ENCODE measurements around the gene GKN2.
A peak's percentile ranks its signal among the peaks of the same experiment; 100 is the strongest.

GKN2 gene

GRCh38 chr2:68948710-68949109 lies 4.0 kb downstream of the GKN2 start:
- Histone ChIP-seq H3K9ac (ENCODE audit: low read length) (no peak overlapping the region), H3K27ac (ENCODE audit: low read depth, low read length) (no peak overlapping the region), H3K4me1 (ENCODE audit: control insufficient read depth, insufficient read depth, low read length) (peaks cover under 1% of the 10 kb centered on the region), H3K36me3 (ENCODE audit: control insufficient read depth, insufficient read depth, low read length) (no peaks in the 10 kb centered on the region), H3K27me3 (ENCODE audit: control insufficient read depth, insufficient read depth, low read length) (no peaks in the 10 kb centered on the region), H3K4me3 (ENCODE audit: low read length) (no peak overlapping the region)

GRCh38 chr2:68946117-68946516 lies 6.6 kb downstream of the GKN2 start:
- Histone ChIP-seq H3K4me3 (ENCODE audit: low read length) (no peak overlapping the region), H3K27ac (ENCODE audit: low read depth, low read length) (no peak overlapping the region), H3K9ac (ENCODE audit: low read length) (no peak overlapping the region), H3K36me3 (ENCODE audit: control insufficient read depth, insufficient read depth, low read length) (no peaks in the 10 kb centered on the region), H3K4me1 (ENCODE audit: control insufficient read depth, insufficient read depth, low read length) (peaks cover 2% of the 10 kb centered on the region), H3K27me3 (ENCODE audit: control insufficient read depth, insufficient read depth, low read length) (no peaks in the 10 kb centered on the region)

DNA sequence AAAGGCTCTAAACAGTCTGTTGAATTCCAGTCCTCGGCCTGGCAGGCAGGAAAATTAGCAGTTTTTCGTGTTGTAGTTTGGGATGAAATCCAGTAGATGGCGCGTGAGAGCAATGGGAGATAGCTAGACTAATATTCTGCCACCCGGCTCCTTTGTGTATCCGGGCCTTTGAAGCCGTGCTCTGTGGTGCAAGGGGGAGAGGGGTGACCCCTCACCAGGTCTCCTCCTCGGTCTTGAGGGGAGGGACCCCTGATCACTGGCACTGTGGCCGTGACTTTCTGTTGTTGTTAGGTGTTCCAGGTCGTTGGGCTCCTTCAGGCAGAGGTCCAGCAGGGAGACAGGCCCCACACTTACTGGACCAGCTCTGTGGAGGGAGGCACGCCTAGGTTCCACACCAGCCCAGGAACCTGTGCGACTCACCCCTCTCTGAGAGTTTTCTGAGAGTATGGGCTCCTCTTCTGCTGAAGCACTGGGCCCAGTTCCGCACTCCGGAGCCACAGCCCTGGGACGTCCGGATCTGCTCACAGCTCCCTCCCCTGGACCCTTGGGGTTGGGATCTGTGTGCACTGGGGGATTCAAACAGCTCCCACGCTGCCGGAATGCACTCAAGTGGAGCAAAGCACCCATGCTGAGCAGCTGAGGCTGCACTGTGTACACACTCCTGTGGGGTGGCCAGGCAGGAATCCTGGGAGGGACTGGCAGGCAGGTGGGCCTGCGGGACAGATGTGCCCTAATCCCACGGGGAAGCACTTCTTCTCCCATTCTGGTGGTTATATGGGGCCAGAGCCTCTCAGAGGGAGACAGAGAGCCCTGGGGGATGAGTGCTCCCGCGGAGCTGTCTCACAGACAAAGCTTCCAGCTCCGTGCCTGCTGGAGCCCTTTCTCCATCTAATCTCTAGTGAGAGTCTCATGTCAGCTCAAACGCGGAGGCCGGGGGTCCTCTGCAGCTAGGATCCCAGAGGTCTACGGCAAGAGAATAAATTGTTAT lies 8.8 kb downstream of the GKN2 start:
- no peak overlapping the region for H3K27ac ChIP-seq (ENCODE audit: low read depth, low read length)
- no peaks in the 10 kb centered on the region for H3K27me3 ChIP-seq (ENCODE audit: control insufficient read depth, insufficient read depth, low read length)

DNA sequence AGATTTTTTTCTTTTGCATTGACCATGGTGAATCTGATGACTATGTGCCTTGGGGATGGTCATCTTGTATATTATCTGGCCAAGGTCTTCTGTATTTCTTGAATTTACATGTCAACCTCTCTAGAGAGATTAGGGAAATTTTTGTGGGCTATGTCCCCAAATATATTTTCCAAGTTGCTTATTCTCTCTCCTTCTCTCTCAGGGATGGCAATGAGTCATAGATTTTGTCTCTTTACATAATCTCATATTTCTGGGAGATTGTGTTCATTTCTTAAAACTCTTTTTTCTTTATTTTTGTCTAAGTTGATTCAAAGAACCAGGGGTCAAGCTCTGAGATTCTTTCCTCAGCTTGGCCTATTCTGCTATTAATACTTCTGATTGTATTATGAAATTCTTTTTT lies 9.9 kb downstream of the GKN2 start:
- Histone ChIP-seq H3K27me3 (ENCODE audit: control insufficient read depth, insufficient read depth, low read length) (no peaks in the 10 kb centered on the region), H3K4me3 (ENCODE audit: low read length) (no peak overlapping the region), H3K27ac (ENCODE audit: low read depth, low read length) (no peak overlapping the region), H3K9ac (ENCODE audit: low read length) (no peak overlapping the region), H3K4me1 (ENCODE audit: control insufficient read depth, insufficient read depth, low read length) (peaks cover 2% of the 10 kb centered on the region), H3K36me3 (ENCODE audit: control insufficient read depth, insufficient read depth, low read length) (no peaks in the 10 kb centered on the region)

More for the DNA sequence above, 8.8 kb downstream of the GKN2 start:
- Histone ChIP-seq H3K9ac (ENCODE audit: low read length) (no peak overlapping the region), H3K4me3 (ENCODE audit: low read length) (peak overlapping the region; percentile 10), H3K36me3 (ENCODE audit: control insufficient read depth, insufficient read depth, low read length) (no peaks in the 10 kb centered on the region), H3K4me1 (ENCODE audit: control insufficient read depth, insufficient read depth, low read length) (peaks cover 2% of the 10 kb centered on the region)

- Histone ChIP-seq H3K36me3 (ENCODE audit: control insufficient read depth, insufficient read depth, low read length) (no peaks in the 10 kb centered on the region), H3K27ac (ENCODE audit: low read depth, low read length) (no peak overlapping the region), H3K9ac (ENCODE audit: low read length) (no peak overlapping the region), H3K4me3 (ENCODE audit: low read length) (no peak overlapping the region), H3K27me3 (ENCODE audit: control insufficient read depth, insufficient read depth, low read length) (no peaks in the 10 kb centered on the region), H3K4me1 (ENCODE audit: control insufficient read depth, insufficient read depth, low read length) (peaks cover 2% of the 10 kb centered on the region)
These were observed 12.3 kb downstream of the GKN2 start for GRCh38 chr2:68940369-68940768.

- H3K4me1 ChIP-seq (ENCODE audit: control insufficient read depth, insufficient read depth, low read length) = peaks cover 2% of the 10 kb centered on the region
- H3K4me3 ChIP-seq (ENCODE audit: low read length) = no peak overlapping the region
- no peaks in the 10 kb centered on the region for H3K36me3 ChIP-seq (ENCODE audit: control insufficient read depth, insufficient read depth, low read length)
- no peak overlapping the region for H3K9ac ChIP-seq (ENCODE audit: low read length)
- no peak overlapping the region for H3K27ac ChIP-seq (ENCODE audit: low read depth, low read length)
- H3K27me3 ChIP-seq (ENCODE audit: control insufficient read depth, insufficient read depth, low read length) = no peaks in the 10 kb centered on the region
These were observed 12.7 kb downstream of the GKN2 start for GRCh38 chr2:68939962-68940361.

GRCh38 chr2:68938938-68939337 lies 13.8 kb downstream of the GKN2 start:
- Histone ChIP-seq H3K27me3 (ENCODE audit: control insufficient read depth, insufficient read depth, low read length) (no peaks in the 10 kb centered on the region), H3K27ac (ENCODE audit: low read depth, low read length) (no peak overlapping the region), H3K4me3 (ENCODE audit: low read length) (no peak overlapping the region), H3K9ac (ENCODE audit: low read length) (no peak overlapping the region), H3K4me1 (ENCODE audit: control insufficient read depth, insufficient read depth, low read length) (peaks cover 2% of the 10 kb centered on the region), H3K36me3 (ENCODE audit: control insufficient read depth, insufficient read depth, low read length) (no peaks in the 10 kb centered on the region)

DNA sequence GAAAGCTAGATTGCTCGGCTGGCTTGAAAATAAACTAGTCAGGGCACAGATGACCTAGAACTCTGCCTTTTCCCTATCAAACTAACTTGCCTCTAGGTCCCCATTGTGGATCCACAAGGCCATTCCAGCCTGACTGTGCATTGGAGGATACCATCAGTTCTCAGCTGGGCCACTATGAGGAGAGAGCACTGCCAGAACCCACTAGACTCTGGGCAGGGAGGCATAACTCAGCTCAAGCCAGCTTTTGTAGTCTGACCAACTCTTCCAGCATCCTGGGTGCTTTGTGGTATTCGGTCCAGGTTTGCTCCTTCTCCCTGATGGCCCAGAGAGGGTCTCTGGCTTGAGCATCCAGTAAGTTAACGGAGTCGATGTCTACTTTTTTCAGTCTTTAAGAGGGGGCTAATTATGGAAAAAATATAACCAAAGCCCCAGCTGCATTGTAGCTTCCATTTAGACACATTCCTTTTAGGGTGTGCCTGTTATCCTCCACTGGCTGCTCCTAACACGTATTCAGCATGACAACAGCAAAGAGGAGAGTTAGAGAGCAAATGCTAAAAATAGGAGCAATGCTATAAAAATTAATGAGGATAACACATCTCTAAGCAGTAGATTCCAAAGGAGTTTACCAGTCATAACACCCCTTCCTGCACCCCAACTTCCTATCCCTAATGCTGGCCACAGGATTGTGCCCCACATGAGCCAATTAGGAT lies 15.2 kb downstream of the GKN2 start:
- Histone ChIP-seq H3K36me3 (ENCODE audit: control insufficient read depth, insufficient read depth, low read length) (no peaks in the 10 kb centered on the region), H3K4me3 (ENCODE audit: low read length) (no peak overlapping the region), H3K27ac (ENCODE audit: low read depth, low read length) (no peak overlapping the region), H3K9ac (ENCODE audit: low read length) (no peak overlapping the region), H3K27me3 (ENCODE audit: control insufficient read depth, insufficient read depth, low read length) (no peaks in the 10 kb centered on the region), H3K4me1 (ENCODE audit: control insufficient read depth, insufficient read depth, low read length) (no peaks in the 10 kb centered on the region)

- Histone ChIP-seq H3K4me1 (ENCODE audit: control insufficient read depth, insufficient read depth, low read length) (no peaks in the 10 kb centered on the region), H3K4me3 (ENCODE audit: low read length) (no peak overlapping the region), H3K27ac (ENCODE audit: low read depth, low read length) (no peak overlapping the region), H3K27me3 (ENCODE audit: control insufficient read depth, insufficient read depth, low read length) (no peaks in the 10 kb centered on the region), H3K9ac (ENCODE audit: low read length) (no peak overlapping the region), H3K36me3 (ENCODE audit: control insufficient read depth, insufficient read depth, low read length) (no peaks in the 10 kb centered on the region)
These were observed 15.8 kb downstream of the GKN2 start for GRCh38 chr2:68936889-68937288.

DNA sequence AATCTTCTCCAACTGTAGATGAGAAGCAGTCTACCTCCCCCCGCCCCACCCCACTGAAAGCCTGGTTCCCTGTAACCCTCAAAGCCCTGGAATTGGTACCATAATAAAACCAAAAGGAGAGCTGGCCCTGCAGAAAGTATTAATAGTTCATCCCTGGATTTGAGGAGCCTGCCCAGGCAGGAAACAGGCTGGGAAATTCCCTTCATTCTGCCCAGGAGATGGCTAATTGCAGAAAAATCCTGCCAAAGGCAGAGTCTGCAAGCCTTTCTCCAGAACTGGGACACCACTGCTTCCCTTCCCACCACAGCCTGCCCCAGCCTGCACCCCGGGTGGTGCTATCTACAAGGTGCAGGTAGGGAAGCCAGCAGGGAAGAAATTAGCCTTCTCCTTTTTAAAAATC lies 16.3 kb downstream of the GKN2 start:
- H3K27ac ChIP-seq (ENCODE audit: low read depth, low read length) = no peak overlapping the region
- no peaks in the 10 kb centered on the region for H3K36me3 ChIP-seq (ENCODE audit: control insufficient read depth, insufficient read depth, low read length)
- H3K4me3 ChIP-seq (ENCODE audit: low read length) = no peak overlapping the region
- no peaks in the 10 kb centered on the region for H3K27me3 ChIP-seq (ENCODE audit: control insufficient read depth, insufficient read depth, low read length)
- H3K4me1 ChIP-seq (ENCODE audit: control insufficient read depth, insufficient read depth, low read length) = no peaks in the 10 kb centered on the region
- H3K9ac ChIP-seq (ENCODE audit: low read length) = no peak overlapping the region

DNA sequence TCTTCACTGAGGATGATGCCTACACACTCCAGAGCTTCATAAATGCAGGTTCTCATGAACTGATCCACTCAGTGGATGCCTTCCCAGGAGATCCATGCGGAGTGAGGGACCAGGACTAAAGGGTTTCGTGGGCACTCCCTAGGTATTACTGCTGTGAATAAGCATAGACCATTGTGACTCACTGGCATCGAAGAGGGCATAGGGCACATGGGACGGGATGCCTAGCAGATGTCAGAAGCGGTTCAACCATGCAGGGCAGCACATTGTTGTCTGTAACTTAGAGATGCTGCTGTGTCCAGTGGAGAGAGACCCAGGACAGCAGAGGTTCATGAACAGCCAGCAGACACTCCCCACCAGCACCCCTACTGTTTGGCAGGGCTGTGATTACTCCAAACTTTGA lies 17.2 kb downstream of the GKN2 start:
- Histone ChIP-seq H3K27ac (ENCODE audit: low read depth, low read length) (no peak overlapping the region), H3K36me3 (ENCODE audit: control insufficient read depth, insufficient read depth, low read length) (no peaks in the 10 kb centered on the region), H3K4me3 (ENCODE audit: low read length) (no peak overlapping the region), H3K27me3 (ENCODE audit: control insufficient read depth, insufficient read depth, low read length) (no peaks in the 10 kb centered on the region), H3K4me1 (ENCODE audit: control insufficient read depth, insufficient read depth, low read length) (no peaks in the 10 kb centered on the region), H3K9ac (ENCODE audit: low read length) (no peak overlapping the region)

DNA sequence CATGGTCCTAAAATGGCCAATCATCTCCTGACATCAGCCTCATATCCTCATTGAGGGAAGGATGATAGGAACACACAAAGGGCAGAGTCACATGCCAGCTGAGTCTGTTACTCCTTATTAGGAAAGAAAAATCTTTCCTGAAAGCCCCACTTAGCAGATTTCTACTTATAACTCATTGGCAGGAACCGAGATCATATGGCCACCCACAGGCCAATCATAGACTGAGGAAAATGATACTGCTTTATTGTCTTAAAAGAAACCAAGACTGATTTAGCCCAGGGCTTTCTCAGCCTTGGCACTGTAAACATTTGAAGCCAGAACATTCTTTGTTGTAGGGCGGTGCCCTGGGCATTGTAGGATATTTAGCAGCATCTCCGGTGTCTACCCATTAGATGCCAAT lies 18.7 kb downstream of the GKN2 start:
- Histone ChIP-seq H3K4me1 (ENCODE audit: control insufficient read depth, insufficient read depth, low read length) (no peaks in the 10 kb centered on the region), H3K36me3 (ENCODE audit: control insufficient read depth, insufficient read depth, low read length) (no peaks in the 10 kb centered on the region), H3K4me3 (ENCODE audit: low read length) (no peak overlapping the region), H3K27me3 (ENCODE audit: control insufficient read depth, insufficient read depth, low read length) (no peaks in the 10 kb centered on the region), H3K27ac (ENCODE audit: low read depth, low read length) (no peak overlapping the region), H3K9ac (ENCODE audit: low read length) (no peak overlapping the region)
